RKO (cell line): Measurements from ENCODE around the gene WNT1.

ENCODE experiments used
- DNase-seq: peaks from one replicate; pipeline ENCODE4 v3.0.0-alpha.2; 2016; ENCODE audit warnings: low spot score

The WNT1 gene

DNA sequence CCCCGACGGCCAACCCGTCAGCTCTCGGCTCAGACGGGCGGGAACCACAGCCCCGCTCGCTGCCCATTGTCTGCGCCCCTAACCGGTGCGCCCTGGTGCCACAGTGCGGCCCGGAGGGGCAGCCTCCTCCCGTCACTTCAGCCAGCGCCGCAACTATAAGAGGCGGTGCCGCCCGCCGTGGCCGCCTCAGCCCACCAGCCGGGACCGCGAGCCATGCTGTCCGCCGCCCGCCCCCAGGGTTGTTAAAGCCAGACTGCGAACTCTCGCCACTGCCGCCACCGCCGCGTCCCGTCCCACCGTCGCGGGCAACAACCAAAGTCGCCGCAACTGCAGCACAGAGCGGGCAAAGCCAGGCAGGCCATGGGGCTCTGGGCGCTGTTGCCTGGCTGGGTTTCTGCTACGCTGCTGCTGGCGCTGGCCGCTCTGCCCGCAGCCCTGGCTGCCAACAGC lies at the start of gene WNT1:
Gene WNT1, plus strand, starts transcription at position 32 of the 450 bp plus-strand sequence. Its CDS starts 329 bp downstream, at position 361.
- DNase-seq, result no peak

- DNase-seq, result no peak
These were observed 48.6 kb upstream of the WNT1 start for GRCh38 chr12:48929551-48929950.

DNA sequence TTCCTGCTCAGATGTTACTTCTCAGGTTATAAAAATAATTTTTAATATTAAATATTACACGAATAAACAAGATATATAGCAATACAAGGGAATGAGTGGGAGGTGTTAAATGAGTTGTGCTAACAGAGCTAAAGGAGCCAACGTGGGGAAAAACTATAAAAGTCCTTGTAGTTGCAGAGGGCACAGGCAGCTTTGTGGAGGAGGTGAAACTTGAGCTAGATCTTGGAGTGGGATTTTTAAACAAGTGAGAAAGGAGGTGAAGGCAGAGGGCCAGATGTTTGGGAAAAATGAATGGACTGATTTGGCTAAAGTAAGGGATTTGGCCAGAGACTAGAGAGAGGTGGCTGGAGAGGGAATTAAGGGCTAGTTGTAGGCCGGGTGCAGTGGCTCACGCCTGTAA lies 47.6 kb upstream of the WNT1 start:
- no peak for DNase-seq

DNA sequence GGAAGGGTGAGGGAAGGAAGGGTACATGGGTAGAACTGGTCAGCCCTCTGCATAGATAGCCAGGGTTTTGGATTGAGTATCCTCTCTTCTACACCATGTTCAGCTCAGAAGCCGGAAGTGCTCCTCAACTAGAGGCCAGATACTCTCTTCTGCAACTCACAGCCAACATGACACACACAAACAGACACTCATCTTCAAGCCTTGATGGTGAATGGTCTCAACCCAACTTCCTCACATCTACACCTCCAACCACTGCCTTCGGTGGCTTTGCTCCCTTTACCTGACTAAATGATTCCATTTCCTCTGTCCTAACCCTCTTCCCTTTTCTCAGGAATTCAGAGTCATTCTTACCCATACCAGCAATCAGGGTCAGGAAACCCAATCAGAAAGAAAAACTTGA lies 45.2 kb upstream of the WNT1 start:
- no peak for DNase-seq

DNA sequence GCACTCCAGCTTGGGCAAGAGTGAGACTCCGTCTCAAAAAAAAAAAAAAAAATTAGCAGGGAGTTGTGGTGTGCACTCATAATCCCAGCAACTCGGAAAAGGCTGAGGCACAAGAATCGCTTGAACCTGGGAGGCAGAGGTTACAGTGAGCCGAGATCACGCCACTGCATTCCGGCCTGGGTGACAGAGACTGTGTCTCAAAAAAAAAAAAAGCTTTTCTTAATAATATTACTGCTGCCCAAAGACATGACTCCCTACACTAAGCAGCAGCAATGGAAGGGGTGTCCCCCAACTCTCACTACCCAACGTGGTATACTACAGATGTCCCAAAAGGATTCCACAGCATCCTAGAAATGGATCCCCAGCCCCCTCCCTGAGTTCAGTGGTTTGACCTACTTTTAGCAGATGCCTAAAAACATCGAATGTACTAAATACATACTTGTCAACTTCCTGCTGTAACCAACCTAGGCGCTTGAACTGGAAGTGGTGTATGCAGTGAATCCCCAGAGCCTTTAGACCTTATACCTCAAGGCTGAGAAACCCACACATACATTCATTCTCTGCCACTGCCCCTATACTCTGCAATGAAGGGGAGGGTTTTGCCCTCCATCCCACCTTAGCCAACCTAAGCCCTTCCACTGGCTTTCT lies 44.3 kb upstream of the WNT1 start:
- DNase-seq, result no peak

DNA sequence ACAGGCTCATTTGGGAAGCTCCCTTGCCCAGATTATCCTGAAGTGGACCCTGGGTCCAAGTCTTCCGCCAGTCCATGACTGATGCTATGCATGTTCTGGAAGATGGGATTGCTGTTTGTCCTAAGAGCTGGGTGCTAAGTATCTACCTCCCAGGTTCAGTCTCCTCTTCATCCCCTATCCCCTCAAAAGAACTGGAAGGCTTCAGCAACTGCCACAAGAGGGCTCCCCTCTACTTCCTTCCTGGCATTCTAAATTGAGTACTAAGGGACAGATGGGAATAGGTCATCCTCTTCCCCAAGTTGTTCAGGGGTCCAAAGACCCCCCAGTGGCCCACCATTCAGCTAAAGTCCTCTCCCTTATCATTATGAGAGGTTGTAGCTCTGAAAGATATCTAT lies 43.8 kb upstream of the WNT1 start:
- no peak for DNase-seq

DNA sequence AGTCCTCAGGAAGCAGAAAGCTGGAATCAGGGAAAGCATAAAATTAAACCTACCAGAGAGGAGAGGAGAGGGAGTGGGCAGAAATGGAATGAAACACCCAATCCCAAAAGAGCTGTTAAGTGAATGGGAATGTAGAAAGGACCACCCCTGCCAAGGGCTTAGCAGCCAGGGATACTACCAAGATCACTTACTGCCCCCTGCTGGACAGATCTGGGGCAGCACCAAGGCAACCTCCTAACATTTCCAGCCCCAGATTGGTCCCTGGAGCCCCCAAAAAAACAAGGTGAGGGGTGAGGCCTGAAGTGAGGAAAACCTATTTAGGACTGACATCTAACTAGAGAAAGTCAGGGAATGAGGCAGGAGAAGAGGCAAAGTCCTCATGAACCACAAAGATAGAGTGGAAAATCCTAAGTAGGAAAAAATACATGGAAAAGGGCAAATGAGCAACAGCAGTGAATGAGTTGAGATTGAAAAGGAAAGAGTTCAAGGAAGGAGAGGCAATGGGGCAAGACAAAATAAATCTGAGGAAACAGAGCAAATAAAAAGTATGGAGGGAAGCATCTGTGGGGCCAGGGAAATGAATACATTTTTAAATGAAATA lies 41.6 kb upstream of the WNT1 start:
- peak; percentile 60 for DNase-seq

- no peak for DNase-seq
These were observed 41.0 kb upstream of the WNT1 start for GRCh38 chr12:48937170-48937569.

- no peak for DNase-seq
These were observed 39.3 kb upstream of the WNT1 start for GRCh38 chr12:48938805-48939204.

GRCh38 chr12:48940181-48940580 lies 37.9 kb upstream of the WNT1 start:
- no peak for DNase-seq

DNA sequence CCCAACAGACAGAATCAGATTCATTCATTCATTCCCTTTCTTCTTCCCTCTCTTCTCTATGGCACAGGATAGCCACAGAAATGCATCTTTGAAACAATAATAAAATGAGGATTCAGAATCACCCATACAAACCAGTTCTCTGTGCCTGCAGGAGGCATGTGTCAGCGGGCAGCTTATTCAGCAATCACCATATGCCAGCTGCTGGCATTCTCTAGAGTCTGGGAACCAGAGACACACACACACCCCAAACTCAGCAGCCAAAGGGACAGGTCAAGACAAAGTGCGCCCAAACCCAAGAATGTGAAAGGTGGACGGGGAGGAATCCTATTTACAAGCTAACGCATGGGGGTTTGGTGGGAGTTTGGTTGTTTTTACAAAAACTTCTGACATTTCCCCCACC lies 34.9 kb upstream of the WNT1 start:
- no peak for DNase-seq

- DNase-seq, result no peak
These were observed 31.9 kb upstream of the WNT1 start for GRCh38 chr12:48946205-48946604.

- DNase-seq, result no peak
These were observed 31.2 kb upstream of the WNT1 start for GRCh38 chr12:48946943-48947342.

GRCh38 chr12:48947727-48948126 lies 30.4 kb upstream of the WNT1 start:
- no peak for DNase-seq

DNA sequence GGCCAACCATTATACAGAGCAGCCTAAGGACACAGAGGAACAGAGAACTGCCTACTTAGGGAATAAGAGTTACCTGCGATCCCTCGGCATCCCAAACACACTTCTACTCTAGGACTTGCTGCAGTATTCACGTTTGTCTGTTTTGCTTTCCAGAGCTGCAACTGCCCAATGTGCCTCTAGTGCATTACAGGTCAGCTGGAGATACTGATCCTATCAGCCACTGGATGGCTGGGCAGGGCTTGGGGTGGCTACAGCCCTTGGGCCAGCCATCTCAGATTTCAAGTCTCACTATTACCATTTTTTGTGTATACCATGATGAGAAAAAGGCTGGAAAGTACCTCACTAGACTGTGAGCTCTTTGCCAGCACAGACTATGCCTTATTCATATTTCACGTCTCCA lies 25.4 kb upstream of the WNT1 start:
- no peak for DNase-seq

DNA sequence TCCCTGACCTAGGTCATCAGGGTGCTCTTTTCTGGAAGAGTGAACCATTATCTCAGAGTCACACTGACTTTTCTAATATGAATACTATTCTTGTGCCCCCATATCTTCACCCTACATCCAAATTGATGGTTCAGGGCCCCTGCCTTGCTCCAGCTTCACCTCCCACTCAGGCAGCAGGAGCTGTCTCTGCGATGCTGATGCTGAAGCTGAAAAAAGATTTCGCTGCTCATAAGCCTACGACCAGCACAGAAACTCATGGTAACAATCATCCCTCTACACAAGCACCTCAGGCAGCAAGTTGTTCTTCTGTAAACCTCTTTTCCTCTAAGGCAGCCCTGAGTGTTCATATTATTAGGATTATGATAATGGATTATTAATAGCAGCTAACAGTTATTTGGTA lies 24.1 kb upstream of the WNT1 start:
- DNase-seq, result no peak

DNA sequence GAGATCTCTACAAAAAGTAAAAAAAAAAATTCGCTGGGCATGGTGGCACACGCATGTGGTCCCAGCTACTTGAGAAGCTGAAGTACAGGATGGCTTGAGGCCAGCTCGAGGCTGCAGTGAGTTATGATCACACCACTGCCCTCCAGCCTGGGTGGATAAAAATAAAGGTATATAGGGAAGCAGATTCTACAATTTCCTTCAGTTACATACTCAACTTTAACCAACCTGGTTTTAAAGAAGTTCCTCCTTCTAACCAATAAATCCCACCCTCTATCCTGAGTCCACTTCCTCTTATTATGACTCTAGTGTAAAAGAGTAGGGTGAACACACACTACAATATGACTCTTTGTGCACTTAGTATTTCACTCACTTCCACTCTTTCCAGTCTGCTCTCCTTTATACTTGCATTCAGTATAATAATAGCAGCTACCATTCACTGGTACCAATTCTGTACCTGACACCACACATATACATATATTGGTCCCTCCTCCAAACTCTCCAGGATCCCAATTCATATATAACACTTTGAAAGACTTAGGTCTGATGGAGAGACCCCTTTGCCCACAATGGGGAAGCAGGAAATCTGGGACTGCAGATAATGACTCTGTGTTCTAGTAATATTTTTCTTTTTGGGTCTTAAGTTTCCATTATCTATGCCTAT lies 23.2 kb upstream of the WNT1 start:
- DNase-seq, result no peak

DNA sequence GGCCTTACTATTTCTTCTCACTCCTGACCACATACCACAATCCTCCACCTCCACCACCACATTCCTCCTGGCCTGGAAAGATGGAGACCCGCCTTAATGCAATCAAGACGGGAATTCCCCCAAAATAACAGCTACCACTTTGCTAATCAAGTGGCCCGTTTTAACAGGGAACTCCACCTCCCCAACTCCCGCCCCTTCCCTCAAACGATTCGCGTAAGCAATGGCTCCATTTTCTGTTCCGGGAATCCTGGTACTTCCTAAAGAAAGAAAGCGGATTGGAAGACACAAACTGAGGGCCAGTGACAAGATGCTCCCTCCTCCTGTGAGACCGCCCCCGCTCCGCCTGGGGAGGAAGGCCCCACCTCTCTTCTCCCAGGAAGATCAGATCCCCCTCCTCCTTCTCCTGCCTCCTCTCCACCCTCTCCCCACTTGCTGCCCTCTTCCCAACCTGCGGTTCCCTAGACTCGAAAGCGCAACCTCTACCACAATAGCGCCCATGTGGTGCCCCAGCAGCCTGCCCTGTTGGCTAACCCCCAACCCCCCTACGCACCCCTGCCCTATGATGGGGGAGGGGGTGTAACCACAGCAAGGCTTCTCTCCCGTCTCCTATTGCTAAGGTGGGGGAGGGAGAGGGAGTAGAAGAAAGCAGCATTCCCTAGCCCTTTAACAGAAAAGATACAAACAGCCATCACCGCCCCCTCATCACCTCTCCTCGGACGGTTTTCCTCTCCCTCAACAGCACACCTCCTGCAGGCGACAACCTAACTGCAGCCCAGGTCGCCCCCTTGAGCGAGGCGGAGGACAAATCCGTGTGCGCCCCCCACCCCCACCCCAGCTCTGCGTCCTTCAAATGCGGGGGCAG lies 21.6 kb upstream of the WNT1 start:
- DNase-seq, result peak; percentile 90

- DNase-seq, result peak; percentile 91
These were observed 20.7 kb upstream of the WNT1 start, which contains the start of gene ARF3 for GRCh38 chr12:48957141-48958048. Gene ARF3 (minus strand): TSS chr12:48957487. CDS start chr12:48941095, 16,392 bp downstream.

DNA sequence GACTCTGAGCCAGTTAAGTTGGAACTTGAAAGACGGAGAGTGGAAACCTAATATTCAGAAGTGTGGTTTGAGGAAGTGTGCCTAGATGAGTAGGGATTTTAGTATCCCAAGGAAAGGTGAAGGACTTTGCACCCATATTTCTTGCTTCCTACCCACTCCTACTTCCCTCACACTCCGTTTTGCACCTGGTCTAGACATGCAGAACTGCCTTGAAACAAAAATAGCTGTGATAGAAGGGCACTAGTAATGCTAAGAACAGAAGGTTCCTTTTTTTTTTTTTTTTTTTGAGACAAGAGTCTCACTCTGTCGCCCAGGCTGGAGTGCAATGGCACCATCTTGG lies 20.1 kb upstream of the WNT1 start:
- no peak for DNase-seq

- no peak for DNase-seq
These were observed 17.3 kb upstream of the WNT1 start for GRCh38 chr12:48960834-48961233.

DNA sequence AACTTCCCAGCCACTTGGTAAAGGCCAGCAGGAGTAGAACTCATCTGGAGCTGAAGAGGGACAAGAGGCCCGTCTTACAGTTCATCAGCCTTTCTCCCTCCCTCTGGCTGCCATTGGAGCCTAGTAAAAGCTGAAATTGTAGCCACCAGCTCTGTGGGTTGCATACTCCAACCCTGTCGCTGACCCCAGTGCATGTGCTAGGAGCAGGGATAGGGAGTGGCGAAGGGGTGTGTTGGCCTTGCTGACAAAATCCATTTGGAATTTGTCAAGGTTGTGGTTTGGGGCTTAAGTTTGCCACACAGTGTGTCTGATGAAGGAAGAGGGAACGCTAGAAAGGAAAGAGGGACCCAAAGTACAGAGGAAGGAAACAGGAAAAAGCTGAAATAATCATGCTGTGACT lies 16.8 kb upstream of the WNT1 start:
- DNase-seq, result no peak
